Fibroblast of skin of abdomen (primary cell): ENCODE measurements around the gene DNAJC5G.
"Not testable (repeated sequence)": the region's sequence is repeated elsewhere in the genome, so short reads cannot be mapped to it uniquely, and the experiment has no call there.

ENCODE experiments used
- DNase-seq: peaks from one replicate; pipeline ENCODE4 v3.0.0-alpha.2; 2013

Gene DNAJC5G

DNA sequence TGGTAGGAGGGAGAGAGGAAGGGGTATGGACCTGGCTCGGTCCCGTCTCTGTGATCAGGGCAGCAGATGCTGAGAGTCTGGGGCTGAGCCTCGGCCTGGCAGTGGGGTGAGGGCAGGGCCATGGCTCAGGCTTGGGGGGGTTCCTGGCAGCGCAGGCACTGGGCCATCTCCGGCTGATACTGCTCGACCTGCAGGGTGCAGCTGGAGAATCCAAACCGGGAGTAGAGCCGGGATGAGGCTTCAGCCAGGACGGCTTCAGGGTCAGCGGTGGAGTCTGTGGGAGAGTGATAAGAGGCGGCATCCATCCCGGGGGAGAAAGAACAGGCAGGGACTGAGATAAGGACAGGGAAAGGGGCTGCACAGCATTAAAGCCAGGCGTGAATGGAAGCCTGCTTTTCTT, 20.0 kb upstream of the DNAJC5G start:
- DNase-seq: no peak

DNA sequence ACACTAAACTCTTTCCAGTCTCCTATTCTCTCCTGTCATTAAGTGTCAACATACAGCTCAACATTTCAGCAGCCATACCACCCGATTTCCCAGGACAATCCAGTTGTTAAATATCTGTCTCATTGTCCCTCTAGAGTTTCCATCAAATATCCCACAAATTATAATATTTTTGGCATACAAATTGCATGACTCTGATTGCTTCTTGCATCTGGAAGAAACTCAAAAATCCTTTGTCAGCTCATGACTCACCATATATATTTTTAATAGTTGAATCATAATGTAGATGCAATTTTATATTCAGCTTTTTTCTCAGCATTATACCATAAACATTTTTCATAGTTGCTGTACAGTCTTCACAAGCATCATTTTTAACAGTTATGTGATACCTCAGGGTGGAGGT, 19.6 kb upstream of the DNAJC5G start:
- peak; percentile 60 for DNase-seq

DNA sequence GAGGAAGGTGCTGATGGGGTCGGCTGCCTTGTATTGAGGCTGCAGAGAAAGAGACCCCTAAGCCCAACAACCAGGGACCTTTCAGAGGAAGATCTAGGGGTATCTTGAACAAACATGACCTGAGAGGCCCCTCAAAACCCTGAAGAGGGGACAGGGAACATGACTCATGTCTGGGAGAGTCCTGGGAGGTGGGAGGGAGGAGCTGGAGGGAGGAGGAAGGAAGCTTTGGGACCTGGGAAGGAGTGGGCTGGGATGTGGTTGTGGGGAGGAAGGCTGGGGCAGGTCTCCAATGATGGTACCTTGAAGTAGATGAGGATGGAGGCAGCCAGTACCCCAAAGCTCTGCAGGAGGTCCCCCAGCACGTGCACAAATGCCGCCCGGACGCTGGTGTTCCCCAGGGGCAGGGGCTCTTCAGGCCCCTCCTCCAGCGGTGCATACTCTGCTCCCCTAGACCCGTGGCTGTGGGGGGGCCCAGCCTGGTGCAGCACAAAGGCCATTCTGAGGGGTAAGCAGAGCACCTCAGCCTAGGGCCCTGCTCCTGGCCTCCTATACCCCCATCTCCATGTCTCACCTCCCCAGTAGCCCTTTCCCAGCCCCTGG, 18.3 kb upstream of the DNAJC5G start:
- DNase-seq: no peak

DNA sequence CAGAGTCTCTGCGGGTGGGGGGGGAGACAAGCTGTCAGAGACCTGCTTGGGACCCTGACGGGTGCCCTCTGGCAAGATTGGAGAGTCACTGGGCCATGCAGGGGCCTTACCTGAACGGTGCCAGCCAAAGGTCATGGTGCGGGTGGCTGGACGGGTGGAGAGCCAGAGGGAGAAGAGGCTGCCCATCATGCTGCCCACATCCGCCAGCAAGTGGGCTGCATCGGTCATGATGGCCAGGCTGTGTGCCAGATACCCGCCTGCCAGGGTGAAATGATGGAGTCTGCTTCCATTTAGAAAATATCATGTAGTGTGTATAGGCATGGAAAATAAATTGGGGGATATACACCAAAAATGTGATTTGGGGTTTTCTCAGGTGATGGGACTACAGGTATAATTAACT, 17.2 kb upstream of the DNAJC5G start:
- no peak for DNase-seq

DNA sequence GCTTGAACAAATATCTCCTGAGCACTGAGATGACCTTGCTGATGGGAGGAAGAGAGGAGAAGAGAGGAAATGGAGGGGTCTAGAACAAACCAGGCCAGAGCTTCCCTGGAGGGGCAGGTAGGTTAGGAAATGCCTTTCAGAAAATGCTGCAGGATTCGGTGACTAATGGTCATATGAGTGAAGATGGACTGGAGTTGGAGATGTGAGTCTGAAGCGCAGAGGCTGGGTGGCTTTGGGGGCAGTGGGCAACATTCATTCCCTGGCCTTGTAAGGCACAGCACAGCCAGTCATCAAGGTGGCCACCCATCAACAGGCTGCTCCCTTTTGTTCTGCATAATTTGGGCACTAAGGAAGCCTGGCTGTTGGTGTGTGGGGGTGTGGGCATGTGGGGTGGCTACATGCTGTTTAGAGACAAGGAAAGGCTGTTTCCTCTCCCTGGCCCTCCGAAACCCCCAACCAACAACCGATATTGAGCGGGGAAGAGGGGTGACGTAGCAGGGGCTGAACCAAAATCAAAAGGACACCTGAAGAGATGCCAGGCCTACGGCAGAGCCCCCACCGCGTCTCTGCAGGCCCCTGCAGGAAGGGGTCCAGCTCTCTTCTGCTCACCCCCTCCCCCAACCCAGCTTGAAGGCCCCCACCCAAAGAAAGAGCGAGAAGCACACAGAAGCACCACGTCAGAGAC, 13.8 kb upstream of the DNAJC5G start:
- DNase-seq: no peak

DNA sequence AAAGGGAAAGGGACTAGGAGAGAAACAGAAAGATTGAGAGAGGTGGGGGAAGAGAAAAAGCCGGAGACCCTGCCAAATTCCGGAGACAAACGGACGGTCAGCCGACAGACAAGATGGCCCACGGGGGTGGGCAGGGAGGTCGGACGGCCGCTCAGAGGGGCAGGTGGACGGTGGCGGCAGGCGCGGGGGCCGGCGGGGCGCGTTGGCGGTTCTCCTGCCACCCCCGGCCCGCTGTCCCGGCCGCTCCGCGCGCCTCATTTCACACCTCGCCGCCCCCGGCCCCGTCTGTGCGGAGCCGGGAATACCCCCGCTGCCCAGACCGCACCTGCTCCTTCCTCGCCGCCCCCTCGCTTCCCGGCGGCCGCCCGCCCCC, 13.3 kb upstream of the DNAJC5G start:
- no peak for DNase-seq

DNA sequence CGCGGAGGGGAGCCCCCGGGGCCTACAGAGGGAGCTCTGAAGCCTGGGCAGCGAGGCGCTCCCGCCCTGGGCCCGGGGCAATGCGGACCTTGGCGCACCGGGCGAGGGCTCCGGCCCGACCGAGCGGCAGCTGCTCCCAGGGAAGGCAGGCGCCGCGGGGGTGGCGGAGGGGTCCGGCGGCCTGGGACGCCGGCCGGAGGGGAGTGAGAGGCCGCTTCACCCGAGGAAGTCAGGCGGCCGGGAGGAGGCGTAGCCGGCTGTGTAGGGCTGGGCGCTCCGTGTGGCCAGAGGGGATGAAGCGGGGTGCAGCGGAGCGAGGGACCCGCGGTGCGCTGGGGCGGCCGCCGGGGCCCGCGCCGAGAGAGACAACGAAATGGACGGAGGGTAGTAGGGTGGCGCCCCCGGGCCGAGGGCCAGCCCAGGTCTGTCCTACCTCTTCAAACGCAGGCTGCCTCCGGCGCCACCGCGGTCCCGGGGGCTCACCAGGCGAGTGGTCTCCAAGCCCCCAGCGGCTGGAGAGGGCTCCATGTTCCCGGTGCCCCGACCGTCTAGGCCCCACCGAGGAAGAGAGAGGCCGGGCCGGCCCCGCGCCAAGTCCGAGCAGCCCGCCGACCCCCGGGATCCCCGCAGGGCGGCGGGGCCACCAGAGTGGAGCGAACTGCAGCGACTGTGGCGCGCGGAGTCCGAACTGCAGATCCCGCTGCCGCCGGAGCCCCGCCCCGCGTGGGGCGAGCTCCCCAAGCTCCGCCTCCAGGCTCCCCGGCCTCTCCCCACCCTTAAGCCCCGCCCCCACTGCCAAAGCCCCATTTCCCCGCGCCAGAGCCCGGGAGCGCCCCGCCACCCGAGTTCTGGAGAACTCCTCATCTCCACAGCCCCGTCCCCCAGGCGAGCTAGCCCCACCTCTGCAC, 12.6 kb upstream of the DNAJC5G start, which contains the start of gene SLC30A3:
Gene SLC30A3, minus strand, starts transcription at position 669 of the 908 bp plus-strand sequence. Its CDS starts 141 bp downstream, at position 528.
- DNase-seq: peak; percentile 17

DNA sequence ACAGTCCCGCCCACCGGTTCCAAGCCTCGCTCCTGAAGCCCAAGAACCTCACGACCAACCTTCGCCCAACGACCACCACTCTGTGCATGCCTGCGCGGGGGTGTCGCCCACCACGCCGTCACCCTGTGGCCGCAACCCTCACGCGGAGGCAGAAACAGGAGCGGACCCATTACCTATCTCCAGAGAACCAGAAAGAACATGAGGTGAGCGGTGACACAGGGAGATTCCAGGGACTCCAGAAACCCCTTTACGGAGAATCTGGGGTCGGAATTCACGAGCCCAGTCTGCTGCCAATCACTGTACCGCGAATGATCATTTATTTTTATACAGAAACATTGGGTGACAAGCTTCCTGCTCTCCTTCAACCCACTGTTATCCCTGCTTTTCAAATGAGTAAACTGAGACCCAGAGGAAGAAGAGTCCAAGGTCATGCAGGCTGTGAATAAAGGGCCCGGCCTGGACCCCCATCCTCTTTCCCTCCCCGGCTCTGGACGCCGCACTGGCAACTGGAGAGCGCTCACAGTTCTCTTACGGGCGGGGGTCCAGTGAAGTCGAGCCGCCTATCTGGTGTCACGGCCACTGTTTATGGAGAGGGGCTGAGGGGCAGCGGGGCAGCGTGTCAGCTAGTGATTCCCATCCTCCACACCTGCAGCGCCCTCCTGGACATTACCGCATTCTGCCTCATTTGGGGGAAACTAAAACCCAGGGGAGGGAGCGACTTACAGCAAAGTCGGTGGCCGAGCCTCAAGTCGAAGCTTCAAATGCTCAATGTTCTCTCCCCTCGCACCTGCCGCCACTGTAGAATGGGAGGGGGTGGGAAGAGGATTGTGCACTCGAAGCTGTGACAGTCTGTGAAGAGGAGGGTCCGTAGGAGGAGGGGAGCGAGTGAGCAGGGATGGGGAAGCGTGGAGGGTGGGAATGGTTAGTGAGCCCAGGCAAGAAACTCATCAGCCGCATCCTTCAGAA, 11.7 kb upstream of the DNAJC5G start:
- DNase-seq: no peak

DNA sequence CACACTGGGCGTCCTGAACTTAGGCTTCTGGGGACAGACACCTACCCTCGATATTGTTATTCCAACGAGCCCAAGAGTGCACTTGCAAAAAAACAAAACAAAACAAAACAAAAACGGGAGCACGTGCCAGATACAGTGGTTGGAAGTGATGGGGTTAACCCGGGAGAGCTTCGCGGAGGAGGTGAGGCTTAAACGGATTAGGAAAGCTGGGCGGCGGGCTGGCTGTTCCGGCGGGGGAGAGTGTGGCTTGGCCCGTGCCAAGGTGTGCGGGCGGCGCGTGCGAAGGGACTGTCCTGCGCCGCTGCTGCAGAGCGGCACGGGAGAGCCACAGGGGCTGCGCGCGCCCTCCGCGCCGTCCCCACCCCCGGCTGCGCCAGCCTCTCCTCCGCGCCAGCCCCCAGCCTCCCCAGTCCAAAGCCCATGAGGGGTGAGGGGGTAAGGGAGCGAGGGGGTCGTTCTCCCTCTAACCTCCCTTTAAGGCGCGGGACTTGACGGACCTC, 10.9 kb upstream of the DNAJC5G start:
- DNase-seq: no peak

DNA sequence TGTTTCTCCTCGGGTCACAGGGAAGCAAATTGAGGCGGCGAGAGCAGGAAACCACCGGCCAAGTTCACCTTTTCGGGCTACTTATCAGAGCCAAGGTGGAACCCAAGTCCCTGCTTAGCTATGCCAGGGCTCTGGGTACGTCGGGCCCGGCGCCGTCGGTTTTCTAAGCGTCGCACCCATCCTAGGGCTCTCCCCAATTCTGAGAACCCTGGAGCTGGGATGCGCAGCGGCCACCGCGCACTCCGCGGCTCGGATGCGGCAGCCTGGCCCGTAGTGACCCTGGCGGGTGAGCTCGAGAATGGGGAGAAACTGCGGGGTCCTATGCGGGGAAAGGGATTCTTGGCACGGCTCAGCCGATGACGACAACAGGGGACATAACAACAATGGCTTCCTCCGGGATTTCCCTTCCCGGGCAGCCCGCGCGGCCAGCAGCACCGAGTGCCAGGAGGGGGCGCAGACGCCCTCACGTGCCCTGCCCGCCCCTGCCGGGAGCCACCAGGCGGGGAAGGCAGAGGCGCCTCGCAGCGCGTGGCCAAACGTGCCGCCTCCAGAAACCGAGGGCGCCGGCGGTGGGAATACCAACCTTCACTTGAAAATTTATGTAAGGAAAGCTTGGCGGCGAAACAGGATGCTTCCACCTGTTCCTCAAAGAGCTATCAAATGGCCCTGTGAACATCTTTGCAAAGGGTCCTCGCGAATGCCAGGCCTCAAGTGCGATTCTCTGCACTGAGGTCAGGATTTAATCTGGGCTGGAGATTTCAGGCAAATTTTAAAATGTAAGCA, 10.3 kb upstream of the DNAJC5G start:
- DNase-seq: peak; percentile 25

DNA sequence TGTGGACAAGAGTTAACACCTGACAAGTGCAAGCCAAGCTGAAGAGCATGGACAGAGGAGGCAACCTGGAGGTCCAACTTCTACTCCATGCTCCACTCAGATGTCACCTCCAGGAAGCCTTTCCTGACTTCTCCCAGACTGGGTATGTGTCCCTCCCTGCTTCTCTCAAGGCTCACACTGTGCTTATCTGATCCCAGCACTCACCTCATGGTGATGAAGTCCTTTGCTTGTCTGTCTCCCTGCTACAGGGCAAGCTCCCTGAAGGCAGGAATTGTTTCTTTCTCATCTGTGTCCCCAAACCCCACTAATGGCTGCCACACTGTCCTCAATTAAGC, 9.7 kb upstream of the DNAJC5G start:
- no peak for DNase-seq

DNA sequence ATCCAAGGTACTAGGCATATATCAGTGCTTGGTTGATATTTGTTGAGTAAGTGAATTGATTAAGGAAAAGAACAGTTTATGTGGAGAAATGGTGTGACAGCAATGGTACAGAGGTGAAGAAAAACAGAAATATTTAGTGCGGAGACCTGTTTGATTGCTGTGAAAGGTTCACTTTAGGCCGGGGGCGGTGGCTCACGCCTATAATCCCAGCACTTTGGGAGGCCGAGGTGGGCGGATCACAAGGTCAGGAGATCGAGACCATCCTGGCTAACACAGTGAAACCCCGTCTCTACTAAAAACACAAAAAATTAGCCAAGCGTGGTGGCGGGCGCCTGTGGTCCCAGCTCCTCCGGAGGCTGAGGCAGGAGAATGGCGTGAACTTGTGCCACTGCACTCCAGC, 6.9 kb upstream of the DNAJC5G start:
- not testable (repeated sequence) for DNase-seq

DNA sequence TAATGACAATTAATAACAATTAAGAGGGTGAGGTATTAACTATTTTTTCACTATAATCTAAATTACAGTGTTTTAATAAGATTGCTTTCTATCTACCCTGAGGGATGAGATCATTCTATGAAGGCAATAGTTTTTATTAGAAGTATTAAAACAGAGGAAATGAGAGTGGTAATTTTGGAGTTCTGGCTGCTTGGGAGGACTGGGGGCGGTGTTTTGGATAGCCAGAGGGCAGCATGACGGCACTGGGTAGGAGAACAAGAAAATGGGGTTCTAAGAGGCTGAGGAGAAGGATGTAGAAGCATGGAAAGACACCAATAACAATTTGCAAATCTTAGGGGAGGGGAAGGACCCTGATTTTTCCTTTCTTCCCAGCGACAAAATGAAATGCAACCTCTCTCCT, 5.1 kb upstream of the DNAJC5G start:
- no peak for DNase-seq

DNA sequence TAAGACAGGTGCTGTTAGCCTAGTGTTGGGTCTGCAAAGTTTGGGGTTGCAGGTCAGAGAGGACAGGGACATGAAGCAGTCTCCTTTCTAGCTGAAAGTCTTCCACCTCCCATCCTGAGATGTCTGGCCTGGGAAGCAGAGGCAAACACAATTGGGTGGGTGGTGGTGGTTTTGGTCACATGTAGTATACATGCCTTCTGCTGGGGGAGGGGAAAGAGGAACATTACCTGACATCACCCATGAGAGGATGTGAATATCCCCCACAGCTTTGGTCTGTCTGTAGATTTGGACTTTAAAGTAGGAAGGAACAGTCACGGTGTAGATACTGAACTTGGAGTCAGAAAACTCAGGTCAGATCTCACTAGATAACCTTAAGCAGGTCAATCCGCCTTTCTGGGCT, 4.6 kb upstream of the DNAJC5G start:
- DNase-seq: no peak

DNA sequence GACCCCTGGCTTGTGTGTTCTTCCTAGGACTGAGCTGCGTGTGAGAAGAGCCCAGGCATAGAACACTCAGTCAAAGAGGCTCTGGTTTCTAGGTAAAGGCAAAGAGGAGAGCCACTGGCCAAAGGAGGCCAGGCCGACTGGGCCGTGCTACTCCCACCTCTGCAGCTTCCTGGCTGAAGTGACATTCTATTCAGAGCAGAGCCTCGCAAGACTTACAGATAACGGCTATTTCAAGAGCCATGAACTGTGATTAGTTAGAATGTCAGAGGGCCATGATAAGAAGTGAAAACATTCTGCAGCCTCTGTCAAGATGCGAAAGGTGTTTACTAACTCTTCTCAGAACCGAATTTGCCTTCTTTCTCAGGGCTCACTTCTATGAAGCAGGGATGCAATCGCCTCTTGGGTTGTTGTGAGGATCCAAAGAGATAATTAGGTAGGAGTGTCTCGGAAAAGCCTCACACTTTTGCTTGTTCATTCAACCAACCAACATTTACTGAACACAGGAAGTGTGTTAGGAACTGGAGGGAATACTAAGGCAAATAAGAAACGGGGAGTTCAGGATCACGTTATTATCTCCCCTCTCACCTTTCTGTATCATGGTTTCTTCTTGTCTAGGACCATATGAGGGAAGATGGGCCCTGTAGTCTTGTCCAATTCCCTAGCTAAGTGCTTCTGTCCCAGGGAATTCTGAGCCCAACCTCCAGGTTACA, 3.4 kb upstream of the DNAJC5G start:
- DNase-seq: no peak

DNA sequence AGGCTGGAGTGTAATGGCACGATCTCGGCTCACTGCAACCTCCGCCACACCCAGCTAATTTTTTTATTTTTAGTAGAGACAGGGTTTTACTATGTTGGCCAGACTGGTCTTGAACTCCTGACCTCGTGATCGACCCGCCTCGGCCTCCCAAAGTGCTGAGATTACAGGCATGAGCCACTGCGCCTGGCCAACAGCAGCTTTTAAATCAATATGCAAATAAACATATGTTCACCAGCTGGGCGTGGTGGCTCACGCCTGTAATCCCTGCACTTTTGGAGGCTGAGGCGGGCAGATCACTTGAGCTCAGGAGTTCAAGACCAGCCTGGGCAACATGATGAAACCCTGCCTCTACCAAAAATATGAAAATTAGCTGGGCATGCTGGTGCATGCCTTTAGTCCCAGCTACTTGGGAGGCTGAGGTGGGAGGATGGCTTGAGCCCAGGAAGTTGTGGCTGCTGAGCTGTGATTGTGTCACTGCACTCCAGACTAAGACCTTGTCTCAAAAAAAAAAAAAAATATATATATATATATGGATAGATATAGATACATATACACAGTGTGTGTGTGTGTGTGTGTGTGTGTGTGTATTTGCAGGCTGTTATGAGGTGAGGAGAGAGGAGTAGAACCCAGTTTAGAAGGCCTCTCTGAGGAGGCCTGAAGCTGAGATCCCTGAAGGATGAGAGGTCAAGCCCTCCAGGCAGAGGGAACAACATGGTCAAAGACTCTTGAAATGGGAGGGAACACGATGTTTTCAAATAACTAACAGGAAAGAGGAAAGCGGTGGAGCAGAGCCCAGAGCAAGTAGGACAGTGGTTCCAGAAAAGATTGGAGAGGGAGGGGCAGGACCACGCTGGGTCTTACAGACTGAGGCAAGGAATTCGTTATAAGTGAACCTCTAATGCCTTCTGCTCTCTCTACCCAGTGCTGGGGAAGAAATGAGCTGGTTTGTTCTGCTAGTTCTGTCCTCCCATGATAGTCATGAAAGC, 2.4 kb upstream of the DNAJC5G start:
- DNase-seq: not testable (repeated sequence)

DNA sequence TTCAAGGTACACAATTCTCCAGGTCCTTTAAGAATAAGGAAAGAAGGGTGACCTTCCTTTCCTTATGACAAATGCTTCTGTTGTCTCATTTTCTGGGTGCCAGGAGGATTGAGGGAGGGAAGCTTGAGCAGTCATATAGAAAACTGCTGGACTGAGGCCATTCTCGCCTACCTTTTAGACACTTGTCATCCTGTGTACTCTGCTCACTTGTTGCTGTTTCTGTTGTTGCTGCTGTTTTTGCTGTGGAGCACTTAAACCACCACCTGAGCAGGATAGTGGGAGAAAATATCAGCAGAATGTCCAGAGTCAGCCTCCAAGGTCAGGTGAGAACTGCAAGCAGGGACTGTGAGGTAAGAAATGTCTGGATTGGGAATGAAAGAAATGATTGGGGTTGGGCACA, 2.8 kb downstream of the DNAJC5G start:
- no peak for DNase-seq

DNA sequence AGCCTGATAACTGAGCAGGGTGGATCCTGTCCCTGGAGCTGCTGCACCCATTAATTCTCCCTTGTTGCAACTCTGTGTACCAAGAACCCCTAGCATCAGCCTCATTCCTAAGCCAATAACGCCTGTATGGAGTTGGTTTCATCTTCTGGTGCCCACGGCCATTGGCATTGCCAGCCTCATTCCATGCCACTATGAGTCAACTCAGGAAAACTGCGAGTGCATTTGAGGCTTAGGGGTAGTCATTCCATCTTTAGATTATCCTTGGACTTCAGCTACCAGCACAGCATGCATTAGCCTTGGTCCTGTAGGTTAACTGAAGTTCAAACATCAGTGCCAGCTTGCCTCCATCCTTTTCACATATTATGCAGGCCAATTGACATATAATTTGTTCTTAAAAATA, 5.6 kb downstream of the DNAJC5G start:
- no peak for DNase-seq

DNA sequence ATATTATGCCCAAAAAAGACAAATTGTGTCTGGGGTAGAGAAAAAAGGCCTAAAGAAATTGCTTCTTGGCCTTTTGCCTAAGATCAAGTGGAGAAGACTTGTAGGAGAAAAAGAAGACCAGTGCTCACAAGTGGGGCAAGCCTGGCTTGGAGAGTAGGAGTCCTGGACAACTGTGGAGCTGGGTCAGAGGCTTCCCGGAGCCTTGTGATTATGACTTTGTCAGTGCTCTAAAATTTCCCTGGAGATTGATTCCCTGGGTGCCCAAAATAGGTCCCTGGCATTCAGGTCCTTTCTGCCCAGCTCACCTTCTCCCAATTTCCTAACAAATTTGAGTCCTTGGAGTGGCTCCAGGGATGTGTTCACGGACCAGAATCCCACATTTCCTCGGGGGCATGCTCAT, 6.2 kb downstream of the DNAJC5G start:
- no peak for DNase-seq
